ENCODE results near the gene AATF. TPM values are rescaled to one million over a fixed set of nuclear protein-coding genes. Genes with fewer than 3 reads are reported as not detected.

AATF gene
- total RNA-seq, 2 donors from 2014 or later, result 28.8 to 41.3 TPM

DNA sequence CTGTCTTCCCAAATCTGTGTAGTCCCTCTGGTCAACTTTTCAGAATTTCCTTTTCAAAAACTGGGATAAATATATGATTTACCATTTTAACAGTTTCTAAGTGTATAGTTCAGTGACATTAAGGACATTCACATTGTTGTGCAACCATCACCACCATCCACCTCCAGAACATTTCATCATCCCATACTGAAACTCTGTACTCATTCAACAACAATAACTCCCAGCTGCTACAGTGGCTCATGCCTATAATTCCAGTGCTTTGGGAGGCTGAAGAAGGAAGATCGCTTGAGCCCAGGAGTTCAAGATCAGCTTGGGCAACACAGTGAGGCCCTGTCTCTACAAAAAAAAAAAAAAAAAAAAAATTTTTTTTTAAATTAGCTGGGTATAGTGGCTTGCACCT is 131.0 kb downstream of the AATF start:
- no peak for DNase-seq (ENCODE audit: low spot score)
- H3K4me3 ChIP-seq, result no peak overlapping the region
- no peaks in the 10 kb centered on the region for H3K36me3 ChIP-seq
- H3K27ac ChIP-seq, result no peak overlapping the region
- H3K9me3 ChIP-seq, result peaks cover 6% of the 10 kb centered on the region
- TF ChIP-seq, protein P1, sequence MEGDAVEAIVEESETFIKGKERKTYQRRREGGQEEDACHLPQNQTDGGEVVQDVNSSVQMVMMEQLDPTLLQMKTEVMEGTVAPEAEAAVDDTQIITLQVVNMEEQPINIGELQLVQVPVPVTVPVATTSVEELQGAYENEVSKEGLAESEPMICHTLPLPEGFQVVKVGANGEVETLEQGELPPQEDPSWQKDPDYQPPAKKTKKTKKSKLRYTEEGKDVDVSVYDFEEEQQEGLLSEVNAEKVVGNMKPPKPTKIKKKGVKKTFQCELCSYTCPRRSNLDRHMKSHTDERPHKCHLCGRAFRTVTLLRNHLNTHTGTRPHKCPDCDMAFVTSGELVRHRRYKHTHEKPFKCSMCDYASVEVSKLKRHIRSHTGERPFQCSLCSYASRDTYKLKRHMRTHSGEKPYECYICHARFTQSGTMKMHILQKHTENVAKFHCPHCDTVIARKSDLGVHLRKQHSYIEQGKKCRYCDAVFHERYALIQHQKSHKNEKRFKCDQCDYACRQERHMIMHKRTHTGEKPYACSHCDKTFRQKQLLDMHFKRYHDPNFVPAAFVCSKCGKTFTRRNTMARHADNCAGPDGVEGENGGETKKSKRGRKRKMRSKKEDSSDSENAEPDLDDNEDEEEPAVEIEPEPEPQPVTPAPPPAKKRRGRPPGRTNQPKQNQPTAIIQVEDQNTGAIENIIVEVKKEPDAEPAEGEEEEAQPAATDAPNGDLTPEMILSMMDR (IDR thresholded peaks at IDR 0.05), result no peak
- H3K27me3 ChIP-seq (replicated peaks; ENCODE audit: insufficient read depth), result no peaks in the 10 kb centered on the region
- H3K4me1 ChIP-seq (ENCODE audit: control insufficient read depth in 1 of 2, low read depth in 2 of 2), result no peaks in the 10 kb centered on the region
- no peak for ATAC-seq (ENCODE audit: insufficient number of reproducible peaks, low FRiP score, low read depth)

DNA sequence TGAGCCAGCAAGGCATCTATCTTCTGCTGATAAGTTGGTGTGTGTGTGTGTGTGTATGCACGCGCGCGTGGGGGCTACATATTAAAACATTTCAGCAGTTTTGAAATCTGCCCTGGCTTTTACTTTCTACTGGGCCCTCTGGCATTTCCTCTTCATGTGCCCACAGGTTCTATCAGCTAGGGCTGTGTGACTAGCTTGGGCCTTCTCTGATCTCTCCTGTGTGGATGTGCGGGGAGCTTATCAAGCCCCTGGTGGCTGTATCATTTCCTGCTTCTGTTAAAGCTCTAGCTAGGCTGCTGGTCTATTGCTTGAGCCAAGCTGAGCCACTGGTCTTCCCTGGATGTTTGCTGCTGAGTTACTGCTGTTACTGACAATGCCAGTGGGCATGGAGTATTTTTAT is 132.5 kb downstream of the AATF start:
- DNase-seq (ENCODE audit: low spot score) (no peak), ATAC-seq (ENCODE audit: insufficient number of reproducible peaks, low FRiP score, low read depth) (no peak)
- no peaks in the 10 kb centered on the region for H3K27me3 ChIP-seq (replicated peaks; ENCODE audit: insufficient read depth)
- H3K4me1 ChIP-seq (ENCODE audit: control insufficient read depth in 1 of 2, low read depth in 2 of 2), result no peaks in the 10 kb centered on the region
- no peak overlapping the region for H3K4me3 ChIP-seq
- peaks cover 6% of the 10 kb centered on the region for H3K9me3 ChIP-seq
- H3K27ac ChIP-seq, result no peak overlapping the region
- peaks cover under 1% of the 10 kb centered on the region for H3K36me3 ChIP-seq
- TF ChIP-seq, protein P1 (IDR thresholded peaks at IDR 0.05), result no peak

DNA sequence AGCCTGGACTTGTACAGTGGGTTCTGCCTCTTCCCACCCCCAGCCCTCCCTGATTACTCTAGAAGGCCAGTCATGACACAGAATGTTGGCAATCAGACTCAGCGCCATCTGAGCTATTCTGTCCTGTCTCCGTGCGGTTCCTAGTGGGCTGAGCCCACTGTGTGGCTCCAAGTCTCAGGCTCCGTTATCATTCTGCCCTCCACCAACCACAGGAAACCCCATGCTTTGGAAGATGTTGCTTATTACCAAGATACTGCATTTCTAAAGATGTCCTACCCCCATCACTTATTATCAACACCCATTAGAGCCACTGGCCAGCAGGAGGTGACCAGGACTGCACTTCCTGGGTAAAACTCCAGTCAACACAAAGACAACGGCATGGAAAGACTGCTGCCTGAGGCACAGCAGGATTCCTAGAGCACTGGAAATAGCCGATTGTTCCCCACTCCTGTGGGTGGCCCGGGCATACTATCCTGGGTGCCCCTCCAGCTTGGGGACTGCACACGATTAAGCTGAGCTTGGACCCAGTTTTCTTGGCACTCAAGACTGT is 133.6 kb downstream of the AATF start:
- TF ChIP-seq, protein P1 (IDR thresholded peaks at IDR 0.05), result no peak
- Histone ChIP-seq H3K36me3 (peaks cover 8% of the 10 kb centered on the region), H3K27ac (no peak overlapping the region), H3K4me1 (ENCODE audit: control insufficient read depth in 1 of 2, low read depth in 2 of 2) (no peaks in the 10 kb centered on the region), H3K4me3 (no peak overlapping the region), H3K27me3 (replicated peaks; ENCODE audit: insufficient read depth) (no peaks in the 10 kb centered on the region), H3K9me3 (peaks cover 6% of the 10 kb centered on the region)
- no peak for DNase-seq (ENCODE audit: low spot score)
- ATAC-seq (ENCODE audit: insufficient number of reproducible peaks, low FRiP score, low read depth), result no peak

DNA sequence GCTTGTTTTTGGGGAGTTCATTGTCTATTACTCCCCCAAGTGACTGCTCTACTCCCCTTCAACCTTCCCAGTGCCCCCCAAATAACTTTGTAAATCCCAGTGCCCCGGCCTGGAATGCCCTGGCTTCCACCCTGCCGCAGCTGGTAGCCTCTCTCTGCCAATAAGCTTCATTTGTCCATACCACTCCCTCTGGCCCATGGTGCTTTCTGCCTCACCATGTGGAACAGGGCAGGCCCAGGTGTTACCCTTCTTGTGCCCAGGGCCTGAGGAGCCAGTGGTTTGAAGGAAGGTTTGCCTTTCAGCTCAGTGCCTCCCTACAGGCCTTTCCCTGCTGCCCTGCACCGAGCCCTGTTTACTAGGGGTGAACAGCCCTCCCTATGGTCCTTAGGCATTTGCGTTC is 134.2 kb downstream of the AATF start:
- H3K9me3 ChIP-seq, result peaks cover 6% of the 10 kb centered on the region
- H3K27ac ChIP-seq, result no peak overlapping the region
- H3K4me1 ChIP-seq (ENCODE audit: control insufficient read depth in 1 of 2, low read depth in 2 of 2), result no peaks in the 10 kb centered on the region
- H3K27me3 ChIP-seq (replicated peaks; ENCODE audit: insufficient read depth), result no peaks in the 10 kb centered on the region
- no peak overlapping the region for H3K4me3 ChIP-seq
- ATAC-seq (ENCODE audit: insufficient number of reproducible peaks, low FRiP score, low read depth) (no peak), DNase-seq (ENCODE audit: low spot score) (no peak)
- peaks cover 14% of the 10 kb centered on the region for H3K36me3 ChIP-seq
- TF ChIP-seq, protein P1 (IDR thresholded peaks at IDR 0.05), result no peak

DNA sequence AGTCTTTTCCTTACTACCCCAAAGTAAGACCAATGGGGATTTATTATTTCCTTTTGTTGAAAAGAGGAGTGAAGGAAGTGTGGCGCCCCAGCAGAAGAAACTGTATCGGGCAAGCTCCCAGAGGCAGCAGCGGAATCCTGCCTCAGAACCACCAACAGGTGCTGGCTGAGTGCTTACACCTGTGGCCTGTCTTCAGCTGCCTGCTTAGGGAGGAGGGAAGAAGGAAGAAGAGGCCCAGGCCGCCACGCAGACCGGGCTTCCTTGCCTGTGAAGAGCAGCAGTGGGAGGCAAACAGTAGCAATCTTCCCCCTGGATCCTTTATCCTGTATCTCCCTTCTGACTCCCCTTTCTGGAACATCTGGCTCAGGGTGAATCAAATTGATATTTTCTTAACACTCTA is 134.7 kb downstream of the AATF start:
- no peak for ATAC-seq (ENCODE audit: insufficient number of reproducible peaks, low FRiP score, low read depth)
- DNase-seq (ENCODE audit: low spot score), result no peak

More for the DNA sequence above, 134.7 kb downstream of the AATF start:
- Histone ChIP-seq H3K4me1 (ENCODE audit: control insufficient read depth in 1 of 2, low read depth in 2 of 2) (no peaks in the 10 kb centered on the region), H3K36me3 (peaks cover 15% of the 10 kb centered on the region), H3K4me3 (no peak overlapping the region), H3K27me3 (replicated peaks; ENCODE audit: insufficient read depth) (no peaks in the 10 kb centered on the region), H3K27ac (no peak overlapping the region), H3K9me3 (peaks cover 6% of the 10 kb centered on the region)
- TF ChIP-seq, protein P1 (IDR thresholded peaks at IDR 0.05), result no peak

Data from thoracic aorta (tissue), 2 donors.